Measurements from ENCODE around the gene ABCC4. TPM values are rescaled to one million over a fixed set of nuclear protein-coding genes. Genes with fewer than 3 reads are reported as not detected.
"Not testable (repeated sequence)": the region's sequence is repeated elsewhere in the genome, so short reads cannot be mapped to it uniquely, and the experiment has no call there.

Gene ABCC4
- total RNA-seq, 4 donors from 2014 or later, result 5.1 to 51.2 (median 14.6) TPM

DNA sequence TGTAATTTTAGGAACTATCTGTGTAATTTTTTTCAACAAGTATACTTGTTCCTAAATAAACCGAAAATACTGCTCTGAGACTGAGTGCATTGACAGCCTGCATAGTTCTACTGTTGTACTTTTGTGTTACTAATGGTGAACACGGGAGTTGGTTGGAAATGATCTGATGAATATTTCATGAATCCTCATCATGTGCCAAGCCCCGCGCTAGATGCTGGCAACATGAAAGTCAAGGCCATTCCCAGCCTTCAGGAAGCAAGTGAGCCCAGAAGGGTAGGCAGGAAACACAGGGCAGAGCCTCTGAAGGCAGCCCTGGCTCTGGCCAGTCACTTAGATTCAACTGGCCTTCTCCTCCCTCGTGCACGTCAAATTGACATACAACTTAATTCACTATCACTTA lies 106.1 kb downstream of the ABCC4 start:
- TF ChIP-seq POLR2A (IDR thresholded peaks at IDR 0.05) (no peak), POLR2AphosphoS5 (IDR thresholded peaks at IDR 0.05) (no peak), EP300 (IDR thresholded peaks at IDR 0.05) (no peak)
- TF ChIP-seq, protein P1, sequence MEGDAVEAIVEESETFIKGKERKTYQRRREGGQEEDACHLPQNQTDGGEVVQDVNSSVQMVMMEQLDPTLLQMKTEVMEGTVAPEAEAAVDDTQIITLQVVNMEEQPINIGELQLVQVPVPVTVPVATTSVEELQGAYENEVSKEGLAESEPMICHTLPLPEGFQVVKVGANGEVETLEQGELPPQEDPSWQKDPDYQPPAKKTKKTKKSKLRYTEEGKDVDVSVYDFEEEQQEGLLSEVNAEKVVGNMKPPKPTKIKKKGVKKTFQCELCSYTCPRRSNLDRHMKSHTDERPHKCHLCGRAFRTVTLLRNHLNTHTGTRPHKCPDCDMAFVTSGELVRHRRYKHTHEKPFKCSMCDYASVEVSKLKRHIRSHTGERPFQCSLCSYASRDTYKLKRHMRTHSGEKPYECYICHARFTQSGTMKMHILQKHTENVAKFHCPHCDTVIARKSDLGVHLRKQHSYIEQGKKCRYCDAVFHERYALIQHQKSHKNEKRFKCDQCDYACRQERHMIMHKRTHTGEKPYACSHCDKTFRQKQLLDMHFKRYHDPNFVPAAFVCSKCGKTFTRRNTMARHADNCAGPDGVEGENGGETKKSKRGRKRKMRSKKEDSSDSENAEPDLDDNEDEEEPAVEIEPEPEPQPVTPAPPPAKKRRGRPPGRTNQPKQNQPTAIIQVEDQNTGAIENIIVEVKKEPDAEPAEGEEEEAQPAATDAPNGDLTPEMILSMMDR (IDR thresholded peaks at IDR 0.05), result no peak
- Histone ChIP-seq H3K27ac (no peak overlapping the region), H3K36me3 (no peaks in the 10 kb centered on the region), H3K4me1 (no peaks in the 10 kb centered on the region), H3K4me3 (no peak overlapping the region), H3K27me3 (no peaks in the 10 kb centered on the region), H3K9me3 (no peaks in the 10 kb centered on the region)
- whole genome bisulfite sequencing, result 70% methylated on average over 6 of the region's 6 CpGs
- no peak for DNase-seq (ENCODE audit: low spot score in 2 of 2)

DNA sequence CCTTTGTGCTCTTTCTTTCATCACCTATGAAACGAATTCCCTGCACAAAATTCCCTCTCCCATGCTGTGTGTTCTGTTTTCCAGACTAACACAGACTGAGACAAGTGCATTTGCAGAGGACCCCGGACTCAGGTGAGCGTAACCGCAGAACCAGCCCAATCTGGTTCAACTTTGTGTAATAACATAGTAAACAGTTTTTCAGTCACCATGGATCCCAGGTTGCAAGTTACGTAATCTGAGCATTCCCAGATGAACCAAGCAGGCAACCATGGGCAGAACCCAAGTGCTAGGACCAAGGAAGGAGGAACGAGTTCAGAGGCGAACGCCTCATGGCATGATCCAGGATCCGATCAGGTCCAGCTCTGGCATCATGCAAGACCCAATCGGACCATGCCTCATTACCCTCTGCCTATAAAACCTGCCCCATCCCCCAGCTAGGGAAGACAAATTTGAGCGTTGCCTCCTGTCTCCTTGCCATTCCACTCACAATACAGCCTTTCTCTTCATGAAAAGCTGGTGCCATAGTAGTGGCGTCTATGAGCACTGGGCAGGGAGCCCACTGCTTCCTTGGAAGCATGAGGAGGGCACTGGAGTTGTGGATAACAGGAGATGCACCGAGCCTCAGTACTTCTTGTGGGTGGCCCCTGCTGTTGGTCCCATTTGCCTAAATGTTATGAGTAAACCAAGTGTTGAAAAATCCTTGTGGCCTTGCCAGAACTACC lies 107.6 kb downstream of the ABCC4 start:
- Histone ChIP-seq H3K27me3 (no peaks in the 10 kb centered on the region), H3K27ac (no peak overlapping the region), H3K36me3 (no peaks in the 10 kb centered on the region), H3K9me3 (no peaks in the 10 kb centered on the region), H3K4me1 (no peaks in the 10 kb centered on the region), H3K4me3 (no peak overlapping the region)
- TF ChIP-seq POLR2AphosphoS5 (IDR thresholded peaks at IDR 0.05) (no peak), EP300 (IDR thresholded peaks at IDR 0.05) (no peak), POLR2A (IDR thresholded peaks at IDR 0.05) (no peak)
- TF ChIP-seq, protein P1 (IDR thresholded peaks at IDR 0.05), result no peak
- DNase-seq (ENCODE audit: low spot score in 2 of 2), result no peak
- WGBS, result 91% methylated on average over 13 of the region's 13 CpGs

DNA sequence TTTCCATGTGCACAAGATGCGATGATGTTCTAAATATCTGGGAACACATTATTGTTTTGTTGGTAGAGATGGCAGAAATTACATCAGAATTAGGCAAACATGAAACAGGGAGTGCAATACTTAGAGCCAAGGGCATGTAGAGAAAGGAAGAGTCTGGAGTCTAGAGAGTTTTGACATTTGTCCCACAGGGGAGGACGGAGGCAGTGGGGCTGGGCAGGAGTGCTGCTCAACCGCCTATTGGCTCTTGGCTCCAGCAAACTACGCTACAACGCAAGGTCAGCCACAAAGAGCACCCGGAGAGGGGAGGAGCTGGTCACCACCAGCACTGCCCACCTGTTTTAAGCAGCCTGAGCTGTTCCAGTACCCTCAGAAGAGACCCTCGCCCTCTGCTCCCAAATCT lies 108.3 kb downstream of the ABCC4 start:
- TF ChIP-seq, protein P1 (IDR thresholded peaks at IDR 0.05), result no peak
- TF ChIP-seq EP300 (IDR thresholded peaks at IDR 0.05) (no peak), POLR2AphosphoS5 (IDR thresholded peaks at IDR 0.05) (no peak), POLR2A (IDR thresholded peaks at IDR 0.05) (no peak)
- Histone ChIP-seq H3K4me3 (no peak overlapping the region), H3K27ac (no peak overlapping the region), H3K36me3 (no peaks in the 10 kb centered on the region), H3K4me1 (no peaks in the 10 kb centered on the region), H3K27me3 (no peaks in the 10 kb centered on the region), H3K9me3 (no peaks in the 10 kb centered on the region)
- DNase-seq (ENCODE audit: low spot score in 2 of 2), result no peak
- 78% methylated on average over 7 of the region's 7 CpGs for WGBS

DNA sequence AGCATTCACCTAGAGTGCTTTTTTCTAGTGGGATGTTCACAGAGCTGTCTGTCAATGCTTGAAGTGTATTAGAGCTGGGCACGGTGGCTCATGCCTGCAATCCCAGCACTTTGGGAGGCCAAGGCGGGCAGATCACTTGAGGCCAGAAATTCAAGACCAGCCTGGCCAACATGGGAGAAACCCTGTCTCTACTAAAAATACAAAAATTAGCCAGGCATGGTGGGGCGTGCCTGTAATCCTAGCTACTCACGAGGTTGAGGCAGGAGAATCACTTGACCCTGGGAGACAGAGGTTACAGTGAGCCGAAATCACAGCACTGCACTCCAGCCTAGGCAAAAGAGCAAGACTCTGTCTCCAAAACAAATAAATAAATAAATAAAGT lies 108.7 kb downstream of the ABCC4 start:
- not testable (repeated sequence) for H3K4me1 ChIP-seq; H3K27me3 ChIP-seq; H3K4me3 ChIP-seq; H3K9me3 ChIP-seq; H3K27ac ChIP-seq; DNase-seq (ENCODE audit: low spot score in 2 of 2); H3K36me3 ChIP-seq
- 90% methylated on average over 5 of the region's 5 CpGs for WGBS

DNA sequence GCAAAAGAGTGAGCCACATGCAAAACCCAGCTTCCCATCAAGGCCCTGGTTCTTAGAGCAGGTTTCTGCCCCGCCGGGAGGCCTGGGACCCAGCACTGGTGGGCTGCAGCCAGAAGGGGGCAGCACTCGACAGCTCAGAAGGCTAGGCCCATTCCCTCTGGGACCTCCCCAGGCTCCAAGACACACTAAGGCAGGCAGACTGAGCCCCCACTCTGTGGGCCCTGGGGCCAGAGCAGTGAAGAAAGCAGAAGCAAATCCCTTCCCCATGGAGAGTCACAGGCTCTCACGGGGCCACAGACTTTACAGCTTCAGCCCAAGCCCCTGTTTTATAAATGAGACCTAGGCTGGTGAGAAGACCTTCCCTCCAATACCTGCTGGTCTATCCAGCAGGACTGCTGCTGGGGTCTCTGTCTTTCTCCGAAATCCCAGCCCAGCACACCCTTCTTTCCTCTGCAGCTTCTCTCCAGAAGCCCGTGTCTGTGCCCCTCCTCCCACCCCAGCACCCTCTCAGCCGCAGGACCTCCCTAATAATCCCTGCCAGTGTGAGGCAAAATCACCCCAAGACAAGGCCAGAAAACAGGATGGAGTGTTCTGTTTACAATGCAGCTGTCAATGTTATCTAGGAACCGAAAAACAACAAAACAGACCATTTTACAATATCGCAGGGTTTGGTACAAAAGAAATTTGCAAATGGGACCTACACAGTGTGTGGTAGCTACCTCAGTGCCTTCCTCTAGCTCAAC lies 109.3 kb downstream of the ABCC4 start:
- DNase-seq (ENCODE audit: low spot score in 2 of 2), result peak in 1 of 2 donors; percentile 66
- Histone ChIP-seq H3K4me3 (no peak overlapping the region), H3K27ac (no peak overlapping the region), H3K27me3 (no peaks in the 10 kb centered on the region), H3K4me1 (no peaks in the 10 kb centered on the region), H3K9me3 (no peaks in the 10 kb centered on the region), H3K36me3 (no peaks in the 10 kb centered on the region)
- TF ChIP-seq, protein P1 (IDR thresholded peaks at IDR 0.05), result peak; percentile 27 to 61
- TF ChIP-seq POLR2AphosphoS5 (IDR thresholded peaks at IDR 0.05) (no peak), EP300 (IDR thresholded peaks at IDR 0.05) (no peak), POLR2A (IDR thresholded peaks at IDR 0.05) (no peak)
- WGBS, result 74% methylated on average over 8 of the region's 9 CpGs

Data from suprapubic skin (tissue), 4 donors.